ENCODE measurements around the gene MGST2.
"Not testable (repeated sequence)": the region's sequence is repeated elsewhere in the genome, so short reads cannot be mapped to it uniquely, and the experiment has no call there.

Gene MGST2

DNA sequence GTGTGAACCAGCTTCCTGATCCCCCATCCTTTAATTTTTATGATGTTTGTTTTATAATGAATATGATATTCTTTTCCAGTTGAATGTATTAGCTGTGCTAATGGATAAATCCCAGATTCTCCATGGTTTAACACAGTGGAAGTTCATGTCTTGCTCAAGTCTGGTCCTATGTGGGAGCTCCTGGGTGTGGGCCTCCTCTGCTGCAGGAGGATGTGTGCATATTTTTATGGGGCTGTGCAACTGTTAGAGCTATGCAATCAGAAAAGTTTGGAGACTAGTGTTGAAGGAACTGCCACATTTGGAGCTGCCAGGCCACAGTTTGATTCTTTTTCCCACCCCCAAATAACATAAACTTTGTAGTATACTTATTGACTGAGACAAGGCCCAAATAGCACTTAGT is 24.8 kb downstream of the MGST2 start:
- no peak overlapping the region for H3K4me3 ChIP-seq (ENCODE audit: low read depth in 1 of 2, low read length in 2 of 2)
- no peak overlapping the region for H3K27ac ChIP-seq (ENCODE audit: low read depth, low read length)
- no peak overlapping the region for H3K9ac ChIP-seq (ENCODE audit: low read length)
- no peaks in the 10 kb centered on the region for H3K4me1 ChIP-seq (ENCODE audit: insufficient read depth, low read length)
- H3K9me3 ChIP-seq (ENCODE audit: low read length), result no peaks in the 10 kb centered on the region
- no peaks in the 10 kb centered on the region for H3K36me3 ChIP-seq (ENCODE audit: insufficient read depth, low read length)
- H3K27me3 ChIP-seq (ENCODE audit: control insufficient read depth in 1 of 2, insufficient read depth in 2 of 2, low read length in 2 of 2), result no peaks in the 10 kb centered on the region

DNA sequence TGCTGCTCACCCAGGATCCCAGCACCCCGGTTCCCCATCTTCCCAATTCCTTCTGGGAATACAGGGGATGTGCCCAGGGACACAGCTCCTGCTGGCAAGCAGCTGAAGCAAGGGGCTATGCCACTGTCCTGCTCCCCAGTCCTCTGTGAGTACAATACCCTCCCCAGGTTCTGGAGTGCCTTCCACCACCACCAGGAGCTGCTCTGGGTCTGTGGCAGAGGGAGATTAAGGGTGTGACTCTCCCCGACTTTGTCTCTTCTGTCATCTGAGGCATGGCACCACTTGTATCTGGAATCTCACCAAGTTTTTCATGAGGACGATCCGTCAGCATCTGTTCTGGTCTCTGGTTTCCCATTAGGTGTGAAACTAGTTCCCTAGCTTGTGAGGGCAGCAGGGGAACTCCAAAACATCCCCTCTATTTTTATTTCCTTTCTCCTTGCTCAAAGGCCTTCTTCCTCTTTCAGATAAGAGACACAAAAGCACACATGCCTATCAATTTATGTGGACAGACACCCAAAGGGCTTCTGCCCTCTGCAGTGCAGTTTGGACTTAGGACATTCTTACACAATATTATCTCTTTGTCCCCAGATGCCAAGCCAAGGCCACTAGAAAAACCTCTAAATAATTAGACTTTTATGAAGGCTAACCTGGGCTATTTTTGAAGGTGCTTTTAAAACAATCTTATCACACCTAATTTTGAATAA is 26.8 kb downstream of the MGST2 start:
- Histone ChIP-seq H3K36me3 (ENCODE audit: insufficient read depth, low read length) (peaks cover 4% of the 10 kb centered on the region), H3K9me3 (ENCODE audit: low read length) (no peaks in the 10 kb centered on the region), H3K4me3 (ENCODE audit: low read depth in 1 of 2, low read length in 2 of 2) (no peak overlapping the region), H3K27ac (ENCODE audit: low read depth, low read length) (no peak overlapping the region), H3K27me3 (ENCODE audit: control insufficient read depth in 1 of 2, insufficient read depth in 2 of 2, low read length in 2 of 2) (no peaks in the 10 kb centered on the region), H3K4me1 (ENCODE audit: insufficient read depth, low read length) (no peaks in the 10 kb centered on the region), H3K9ac (ENCODE audit: low read length) (no peak overlapping the region)

DNA sequence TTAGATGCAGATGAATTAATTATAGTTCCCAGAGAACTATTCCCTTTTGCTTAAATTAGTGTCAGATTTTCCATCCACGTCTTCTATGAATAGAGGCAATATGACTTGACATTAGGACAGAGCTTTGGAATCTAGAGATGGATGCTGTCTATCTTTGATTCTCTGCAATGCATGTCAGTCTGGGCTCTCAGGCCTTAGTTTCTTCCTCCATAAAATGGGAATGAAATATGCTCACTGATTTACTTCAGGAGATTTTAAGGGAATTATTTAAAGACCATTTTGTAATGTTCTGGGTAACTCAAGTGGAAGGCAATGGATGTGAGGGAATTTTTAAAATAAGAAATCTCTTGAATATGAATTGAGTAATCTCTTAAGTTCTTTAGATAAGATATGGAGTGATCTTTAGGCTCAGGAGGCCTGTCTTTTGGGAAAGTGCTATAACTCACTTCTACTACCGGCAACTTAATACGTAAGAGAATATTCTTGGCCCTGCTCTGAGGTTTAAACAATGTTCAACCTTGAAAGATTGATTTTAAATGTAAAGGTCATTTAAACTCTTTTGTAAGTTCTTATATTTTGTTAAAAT is 29.0 kb downstream of the MGST2 start:
- Histone ChIP-seq H3K4me1 (ENCODE audit: insufficient read depth, low read length) (no peaks in the 10 kb centered on the region), H3K36me3 (ENCODE audit: insufficient read depth, low read length) (peaks cover 4% of the 10 kb centered on the region), H3K27ac (ENCODE audit: low read depth, low read length) (no peak overlapping the region), H3K9ac (ENCODE audit: low read length) (no peak overlapping the region), H3K9me3 (ENCODE audit: low read length) (no peaks in the 10 kb centered on the region), H3K27me3 (ENCODE audit: control insufficient read depth in 1 of 2, insufficient read depth in 2 of 2, low read length in 2 of 2) (no peaks in the 10 kb centered on the region), H3K4me3 (ENCODE audit: low read depth in 1 of 2, low read length in 2 of 2) (no peak overlapping the region)

DNA sequence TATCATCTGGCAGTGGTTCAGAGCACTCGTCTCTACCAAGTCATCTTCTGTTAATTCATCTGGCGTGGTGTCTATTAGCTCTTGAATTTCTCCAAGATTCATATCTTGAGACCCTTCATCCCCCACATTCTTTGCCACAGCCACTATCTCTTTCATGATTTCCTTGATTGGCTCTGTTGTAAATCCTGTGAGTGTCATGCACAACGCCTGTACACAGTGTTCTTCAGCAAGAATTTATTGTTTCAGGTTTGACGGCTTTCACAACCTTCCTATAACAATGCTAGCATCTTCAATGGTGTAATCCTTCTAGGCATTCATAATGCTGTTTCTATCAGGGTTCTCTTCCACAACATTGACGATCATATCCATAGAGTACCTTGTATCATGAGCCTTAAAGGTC is 30.9 kb downstream of the MGST2 start:
- no peaks in the 10 kb centered on the region for H3K9me3 ChIP-seq (ENCODE audit: low read length)
- no peaks in the 10 kb centered on the region for H3K4me1 ChIP-seq (ENCODE audit: insufficient read depth, low read length)
- H3K36me3 ChIP-seq (ENCODE audit: insufficient read depth, low read length), result peaks cover 4% of the 10 kb centered on the region
- H3K27ac ChIP-seq (ENCODE audit: low read depth, low read length), result no peak overlapping the region
- no peak overlapping the region for H3K9ac ChIP-seq (ENCODE audit: low read length)
- H3K4me3 ChIP-seq (ENCODE audit: low read depth in 1 of 2, low read length in 2 of 2), result no peak overlapping the region
- no peaks in the 10 kb centered on the region for H3K27me3 ChIP-seq (ENCODE audit: control insufficient read depth in 1 of 2, insufficient read depth in 2 of 2, low read length in 2 of 2)

DNA sequence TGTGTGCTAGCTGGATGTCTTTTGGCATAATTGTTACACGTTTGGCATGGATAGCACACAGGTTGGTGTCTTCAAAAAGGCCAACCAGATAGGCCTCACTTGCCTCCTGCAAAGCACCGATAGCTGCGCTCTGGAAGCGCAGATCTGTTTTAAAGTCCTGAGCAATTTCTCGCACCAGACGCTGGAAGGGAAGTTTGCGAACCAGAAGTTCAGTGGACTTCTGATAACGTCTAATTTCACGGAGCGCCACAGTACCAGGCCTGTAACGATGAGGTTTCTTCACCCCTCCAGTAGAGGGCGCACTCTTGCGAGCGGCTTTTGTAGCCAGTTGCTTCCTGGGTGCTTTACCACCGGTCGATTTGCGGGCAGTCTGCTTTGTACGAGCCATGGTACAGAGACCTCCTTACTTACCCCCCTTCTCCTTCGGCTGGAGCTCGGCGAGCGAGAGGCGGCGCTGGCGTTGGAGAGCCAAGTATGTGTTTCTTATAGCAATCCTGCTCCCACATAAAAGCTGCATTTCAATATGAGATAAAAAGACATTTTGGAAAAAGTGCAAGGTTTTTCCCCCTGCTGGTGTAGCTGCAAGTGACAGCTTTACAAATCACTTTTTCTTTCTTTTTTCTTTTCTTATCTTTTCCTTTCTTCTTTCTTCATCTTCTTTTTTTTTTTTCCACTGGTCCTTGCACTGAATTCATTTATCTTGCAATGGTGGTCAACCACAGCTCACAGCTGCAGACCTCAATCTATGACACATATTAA is 32.7 kb downstream of the MGST2 start:
- H3K4me1 ChIP-seq (ENCODE audit: insufficient read depth, low read length); H3K4me3 ChIP-seq (ENCODE audit: low read depth in 1 of 2, low read length in 2 of 2); H3K9me3 ChIP-seq (ENCODE audit: low read length); H3K36me3 ChIP-seq (ENCODE audit: insufficient read depth, low read length); H3K27ac ChIP-seq (ENCODE audit: low read depth, low read length); H3K27me3 ChIP-seq (ENCODE audit: control insufficient read depth in 1 of 2, insufficient read depth in 2 of 2, low read length in 2 of 2); H3K9ac ChIP-seq (ENCODE audit: low read length): not testable (repeated sequence)

DNA sequence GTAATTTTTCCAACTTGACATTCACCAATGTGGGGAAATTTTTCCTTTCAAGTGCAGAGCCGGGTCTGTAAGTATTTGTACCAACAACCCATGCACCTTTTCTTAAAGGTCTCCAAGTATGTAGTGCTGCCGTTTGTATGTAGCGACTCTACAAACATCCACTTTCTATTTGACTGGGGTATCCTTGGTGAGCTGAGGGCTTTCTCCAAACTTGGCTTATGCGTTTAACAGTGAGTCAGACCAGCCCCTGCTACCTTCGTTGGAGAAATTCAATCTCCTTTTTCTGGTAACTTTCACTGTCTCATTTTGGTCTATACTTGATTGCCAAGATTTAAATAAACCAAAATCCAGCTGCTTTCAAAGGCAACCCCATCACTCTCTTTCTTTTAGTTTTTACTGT is 34.9 kb downstream of the MGST2 start:
- H3K36me3 ChIP-seq (ENCODE audit: insufficient read depth, low read length), result peaks cover 7% of the 10 kb centered on the region
- no peak overlapping the region for H3K9ac ChIP-seq (ENCODE audit: low read length)
- no peaks in the 10 kb centered on the region for H3K9me3 ChIP-seq (ENCODE audit: low read length)
- H3K27ac ChIP-seq (ENCODE audit: low read depth, low read length), result no peak overlapping the region
- H3K4me1 ChIP-seq (ENCODE audit: insufficient read depth, low read length), result no peaks in the 10 kb centered on the region
- no peaks in the 10 kb centered on the region for H3K27me3 ChIP-seq (ENCODE audit: control insufficient read depth in 1 of 2, insufficient read depth in 2 of 2, low read length in 2 of 2)
- no peak overlapping the region for H3K4me3 ChIP-seq (ENCODE audit: low read depth in 1 of 2, low read length in 2 of 2)

DNA sequence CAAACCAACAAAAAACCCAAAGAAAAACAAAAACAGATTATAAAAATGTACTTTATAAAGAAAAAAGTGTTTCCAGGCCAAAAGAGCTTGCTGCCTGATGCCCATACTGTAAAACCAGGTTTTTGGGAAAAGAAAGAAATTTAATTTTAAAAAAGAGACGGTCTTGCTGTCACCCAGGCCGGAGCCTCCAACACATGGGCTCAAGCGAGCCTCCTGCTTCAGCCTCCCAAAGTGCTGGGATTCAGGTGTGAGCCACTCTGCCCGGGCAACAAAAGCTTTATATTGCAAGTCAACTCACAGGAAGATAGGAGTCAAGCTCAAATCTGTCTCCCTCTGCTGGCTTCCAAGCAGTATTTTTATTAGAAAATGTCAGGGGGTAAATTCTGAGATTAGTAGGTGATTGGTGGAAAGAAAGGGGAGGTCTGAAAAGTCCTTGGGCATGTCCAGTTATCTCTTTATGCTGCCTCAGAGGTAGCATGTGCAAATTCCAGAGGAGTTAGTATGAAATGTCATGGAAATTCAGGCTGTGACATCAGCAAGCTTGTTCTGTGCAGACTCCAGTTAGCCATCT is 39.4 kb downstream of the MGST2 start:
- H3K36me3 ChIP-seq (ENCODE audit: insufficient read depth, low read length), result peaks cover 5% of the 10 kb centered on the region
- no peaks in the 10 kb centered on the region for H3K27me3 ChIP-seq (ENCODE audit: control insufficient read depth in 1 of 2, insufficient read depth in 2 of 2, low read length in 2 of 2)
- no peaks in the 10 kb centered on the region for H3K4me1 ChIP-seq (ENCODE audit: insufficient read depth, low read length)

DNA sequence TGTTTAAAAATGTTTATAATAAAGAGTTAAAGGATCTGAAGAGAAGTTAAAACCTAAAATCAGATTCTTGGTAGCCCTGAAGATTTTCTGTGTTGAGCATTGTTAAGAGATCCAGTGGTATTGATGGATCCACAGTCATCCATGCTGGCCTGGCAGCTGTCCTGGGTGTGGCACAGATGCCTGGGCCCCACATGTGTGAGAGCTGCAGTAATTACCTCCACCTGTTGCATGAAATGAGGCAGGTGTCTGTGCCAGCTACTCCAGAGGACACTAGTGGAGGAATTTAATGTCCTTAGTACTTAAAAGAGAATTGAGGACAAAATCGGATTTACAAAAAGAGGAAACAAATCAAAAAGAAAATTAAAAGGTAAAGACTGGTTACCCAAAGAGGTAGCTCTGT is 44.0 kb downstream of the MGST2 start:
- no peaks in the 10 kb centered on the region for H3K27me3 ChIP-seq (ENCODE audit: control insufficient read depth in 1 of 2, insufficient read depth in 2 of 2, low read length in 2 of 2)

More for the DNA sequence above, 39.4 kb downstream of the MGST2 start:
- H3K4me3 ChIP-seq (ENCODE audit: low read depth in 1 of 2, low read length in 2 of 2), result no peak overlapping the region
- H3K27ac ChIP-seq (ENCODE audit: low read depth, low read length), result no peak overlapping the region
- H3K9me3 ChIP-seq (ENCODE audit: low read length), result no peaks in the 10 kb centered on the region
- H3K9ac ChIP-seq (ENCODE audit: low read length), result no peak overlapping the region

DNA sequence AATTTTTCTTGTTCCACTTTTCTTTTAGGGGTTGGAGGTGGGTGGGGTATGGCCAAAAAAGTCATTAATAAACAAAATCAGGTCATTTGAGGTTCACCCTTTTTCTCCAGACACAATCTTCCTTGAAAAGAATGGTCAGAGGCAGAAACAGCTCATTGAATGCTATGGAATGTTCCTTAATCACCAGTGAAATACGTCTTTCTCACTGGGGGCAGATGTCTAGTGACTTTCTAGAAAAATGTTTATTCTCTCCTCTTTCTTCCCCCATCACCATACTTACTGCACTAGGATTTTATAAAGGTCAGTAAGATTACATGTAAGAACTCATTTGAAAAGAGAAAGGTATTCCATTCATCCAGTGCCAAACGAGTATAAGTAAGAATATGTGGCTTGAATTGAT is 44.5 kb downstream of the MGST2 start:
- peaks cover 24% of the 10 kb centered on the region for H3K4me1 ChIP-seq (ENCODE audit: insufficient read depth, low read length)
- H3K36me3 ChIP-seq (ENCODE audit: insufficient read depth, low read length), result peaks cover 5% of the 10 kb centered on the region
- H3K27ac ChIP-seq (ENCODE audit: low read depth, low read length), result no peak overlapping the region
- no peak overlapping the region for H3K9ac ChIP-seq (ENCODE audit: low read length)
- H3K9me3 ChIP-seq (ENCODE audit: low read length), result no peaks in the 10 kb centered on the region
- no peaks in the 10 kb centered on the region for H3K27me3 ChIP-seq (ENCODE audit: control insufficient read depth in 1 of 2, insufficient read depth in 2 of 2, low read length in 2 of 2)
- no peak overlapping the region for H3K4me3 ChIP-seq (ENCODE audit: low read depth in 1 of 2, low read length in 2 of 2)

More for the DNA sequence above, 44.0 kb downstream of the MGST2 start:
- H3K4me3 ChIP-seq (ENCODE audit: low read depth in 1 of 2, low read length in 2 of 2), result no peak overlapping the region
- H3K36me3 ChIP-seq (ENCODE audit: insufficient read depth, low read length), result peaks cover 5% of the 10 kb centered on the region
- H3K27ac ChIP-seq (ENCODE audit: low read depth, low read length), result no peak overlapping the region
- H3K4me1 ChIP-seq (ENCODE audit: insufficient read depth, low read length), result peaks cover 24% of the 10 kb centered on the region
- no peaks in the 10 kb centered on the region for H3K9me3 ChIP-seq (ENCODE audit: low read length)
- H3K9ac ChIP-seq (ENCODE audit: low read length), result no peak overlapping the region

DNA sequence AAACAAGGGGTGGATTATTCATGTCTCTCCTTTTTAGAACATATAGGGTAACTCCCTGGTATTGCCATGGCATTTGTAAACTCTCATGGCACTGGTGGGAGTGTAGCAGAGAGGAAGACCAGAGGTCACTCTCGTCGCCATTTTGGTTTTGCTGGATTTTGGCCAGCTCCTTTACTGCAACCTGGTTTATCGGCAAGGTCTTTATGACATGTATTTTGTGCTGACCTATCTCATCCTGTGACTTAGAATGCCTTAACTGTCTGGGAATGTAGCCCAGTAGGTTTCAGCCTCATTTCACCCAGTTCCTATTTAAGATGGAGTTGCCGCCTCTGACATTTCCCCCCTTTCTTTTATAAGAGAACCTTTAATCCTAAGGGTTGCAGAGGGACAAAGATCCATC is 45.8 kb downstream of the MGST2 start:
- Histone ChIP-seq H3K27me3 (ENCODE audit: control insufficient read depth in 1 of 2, insufficient read depth in 2 of 2, low read length in 2 of 2) (no peaks in the 10 kb centered on the region), H3K9ac (ENCODE audit: low read length) (no peak overlapping the region), H3K27ac (ENCODE audit: low read depth, low read length) (no peak overlapping the region), H3K4me3 (ENCODE audit: low read depth in 1 of 2, low read length in 2 of 2) (peak overlapping the region in 1 of 2 donors; percentile 4), H3K36me3 (ENCODE audit: insufficient read depth, low read length) (no peaks in the 10 kb centered on the region), H3K9me3 (ENCODE audit: low read length) (no peaks in the 10 kb centered on the region), H3K4me1 (ENCODE audit: insufficient read depth, low read length) (peaks cover 24% of the 10 kb centered on the region)

DNA sequence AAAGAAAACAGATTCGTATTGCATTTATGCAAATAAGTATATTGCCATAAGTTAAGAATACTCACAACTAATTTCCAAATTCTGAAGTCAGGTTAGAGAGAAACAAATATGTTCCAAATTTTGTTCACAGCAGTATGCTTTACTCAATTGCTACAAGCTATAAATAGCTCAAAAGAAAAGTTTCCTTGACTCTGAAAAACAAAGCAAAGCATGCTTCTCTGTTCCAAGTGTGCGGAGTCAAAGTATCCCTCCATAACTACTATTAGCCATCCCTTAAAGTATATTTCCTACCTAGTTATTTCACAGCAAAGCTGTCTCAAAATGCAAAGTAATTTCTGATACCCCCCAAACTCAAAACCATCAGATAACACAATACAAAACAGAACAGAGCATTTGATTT is 47.3 kb downstream of the MGST2 start:
- Histone ChIP-seq H3K27me3 (ENCODE audit: control insufficient read depth in 1 of 2, insufficient read depth in 2 of 2, low read length in 2 of 2) (no peaks in the 10 kb centered on the region), H3K4me3 (ENCODE audit: low read depth in 1 of 2, low read length in 2 of 2) (no peak overlapping the region), H3K9me3 (ENCODE audit: low read length) (no peaks in the 10 kb centered on the region), H3K27ac (ENCODE audit: low read depth, low read length) (no peak overlapping the region), H3K9ac (ENCODE audit: low read length) (no peak overlapping the region), H3K4me1 (ENCODE audit: insufficient read depth, low read length) (peaks cover 24% of the 10 kb centered on the region), H3K36me3 (ENCODE audit: insufficient read depth, low read length) (peaks cover 1% of the 10 kb centered on the region)

Measured in muscle layer of colon (tissue), 2 donors.